ENCODE results near the gene RGS6. TPM values are rescaled to one million over a fixed set of nuclear protein-coding genes. Genes with fewer than 3 reads are reported as not detected.

Gene RGS6
- total RNA-seq, 1 donor from 2014 or later: 0.34 TPM

GRCh38 chr14:72423957-72424356 lies 491.7 kb downstream of the RGS6 start:
- Mint-ChIP-seq H3K36me3 (ENCODE audit: low read depth, unreplicated experiment) (peaks cover 2% of the 10 kb centered on the region), H3K27me3 (ENCODE audit: low read depth, unreplicated experiment) (peaks cover 12% of the 10 kb centered on the region), H3K9me3 (ENCODE audit: unreplicated experiment) (peaks cover 6% of the 10 kb centered on the region), H3K4me1 (ENCODE audit: low read depth, unreplicated experiment) (peaks cover 3% of the 10 kb centered on the region), H3K27ac (ENCODE audit: unreplicated experiment) (no peak overlapping the region), H3K4me3 (ENCODE audit: unreplicated experiment) (no peak overlapping the region)
- H3K79me2 ChIP-seq (ENCODE audit: insufficient read depth, low read length): no peaks in the 10 kb centered on the region
- H3K4me2 ChIP-seq (ENCODE audit: low read length): no peak overlapping the region
- H4K20me1 ChIP-seq (ENCODE audit: insufficient read depth, low read length): no peaks in the 10 kb centered on the region
- H3K27me3 ChIP-seq (ENCODE audit: insufficient read depth, low read length): peaks cover 5% of the 10 kb centered on the region
- FAIRE-seq: no peak
- H3K36me3 ChIP-seq (ENCODE audit: insufficient read depth, low read length): no peaks in the 10 kb centered on the region
- H3K4me3 ChIP-seq (ENCODE audit: insufficient read depth, low read depth, low read length): no peak overlapping the region
- H3K9me3 ChIP-seq (ENCODE audit: insufficient read depth, low read depth, low read length): peaks cover 6% of the 10 kb centered on the region
- DNase-seq (ENCODE audit: low read depth): no peak
- no peak overlapping the region for H3K27ac ChIP-seq (ENCODE audit: low read depth, low read length)
- no peak for TF ChIP-seq EZH2 (IDR thresholded peaks at IDR 0.05; ENCODE audit: insufficient read depth, low read length)
- TF ChIP-seq CTCF (IDR thresholded peaks at IDR 0.05; ENCODE audit: insufficient read depth, low read depth, low read length): no peak
- H3K4me1 ChIP-seq (ENCODE audit: insufficient read depth, low read length): no peaks in the 10 kb centered on the region
- no peak overlapping the region for H3K9ac ChIP-seq (ENCODE audit: low read length)
- no peak overlapping the region for H2AFZ ChIP-seq (ENCODE audit: low read depth, low read length)

GRCh38 chr14:72430457-72430856 lies 498.2 kb downstream of the RGS6 start:
- no peak overlapping the region for H3K4me3 Mint-ChIP-seq (ENCODE audit: unreplicated experiment)
- H3K36me3 Mint-ChIP-seq (ENCODE audit: low read depth, unreplicated experiment): peaks cover 2% of the 10 kb centered on the region
- peaks cover 10% of the 10 kb centered on the region for H3K4me1 Mint-ChIP-seq (ENCODE audit: low read depth, unreplicated experiment)
- no peak overlapping the region for H3K27ac Mint-ChIP-seq (ENCODE audit: unreplicated experiment)
- TF ChIP-seq EZH2 (IDR thresholded peaks at IDR 0.05; ENCODE audit: insufficient read depth, low read length) (no peak), CTCF (IDR thresholded peaks at IDR 0.05; ENCODE audit: insufficient read depth, low read depth, low read length) (no peak)
- Histone ChIP-seq H4K20me1 (ENCODE audit: insufficient read depth, low read length) (no peaks in the 10 kb centered on the region), H3K4me3 (ENCODE audit: insufficient read depth, low read depth, low read length) (no peak overlapping the region), H2AFZ (ENCODE audit: low read depth, low read length) (no peak overlapping the region), H3K36me3 (ENCODE audit: insufficient read depth, low read length) (no peaks in the 10 kb centered on the region), H3K4me1 (ENCODE audit: insufficient read depth, low read length) (peaks cover 2% of the 10 kb centered on the region), H3K4me2 (ENCODE audit: low read length) (no peak overlapping the region), H3K9ac (ENCODE audit: low read length) (no peak overlapping the region), H3K79me2 (ENCODE audit: insufficient read depth, low read length) (no peaks in the 10 kb centered on the region), H3K9me3 (ENCODE audit: insufficient read depth, low read depth, low read length) (peaks cover 6% of the 10 kb centered on the region), H3K27ac (ENCODE audit: low read depth, low read length) (no peak overlapping the region), H3K27me3 (ENCODE audit: insufficient read depth, low read length) (peaks cover 8% of the 10 kb centered on the region)
- peaks cover 13% of the 10 kb centered on the region for H3K27me3 Mint-ChIP-seq (ENCODE audit: low read depth, unreplicated experiment)
- DNase-seq (ENCODE audit: low read depth) (no peak), FAIRE-seq (no peak)
- H3K9me3 Mint-ChIP-seq (ENCODE audit: unreplicated experiment): peaks cover 12% of the 10 kb centered on the region

- no peak overlapping the region for H3K4me3 Mint-ChIP-seq (ENCODE audit: unreplicated experiment)
- no peak overlapping the region for H3K4me2 ChIP-seq (ENCODE audit: low read length)
- peaks cover 2% of the 10 kb centered on the region for H3K4me1 ChIP-seq (ENCODE audit: insufficient read depth, low read length)
- H3K9me3 ChIP-seq (ENCODE audit: insufficient read depth, low read depth, low read length): peaks cover 1% of the 10 kb centered on the region
- no peaks in the 10 kb centered on the region for H4K20me1 ChIP-seq (ENCODE audit: insufficient read depth, low read length)
- H2AFZ ChIP-seq (ENCODE audit: low read depth, low read length): no peak overlapping the region
- H3K4me3 ChIP-seq (ENCODE audit: insufficient read depth, low read depth, low read length): no peak overlapping the region
- no peak overlapping the region for H3K27ac Mint-ChIP-seq (ENCODE audit: unreplicated experiment)
- peaks cover 10% of the 10 kb centered on the region for H3K27me3 Mint-ChIP-seq (ENCODE audit: low read depth, unreplicated experiment)
- H3K9me3 Mint-ChIP-seq (ENCODE audit: unreplicated experiment): peaks cover 12% of the 10 kb centered on the region
- FAIRE-seq: no peak
- H3K79me2 ChIP-seq (ENCODE audit: insufficient read depth, low read length): no peaks in the 10 kb centered on the region
- H3K36me3 ChIP-seq (ENCODE audit: insufficient read depth, low read length): no peaks in the 10 kb centered on the region
- H3K27ac ChIP-seq (ENCODE audit: low read depth, low read length): no peak overlapping the region
- peaks cover 8% of the 10 kb centered on the region for H3K27me3 ChIP-seq (ENCODE audit: insufficient read depth, low read length)
- TF ChIP-seq EZH2 (IDR thresholded peaks at IDR 0.05; ENCODE audit: insufficient read depth, low read length): no peak
- no peak for TF ChIP-seq CTCF (IDR thresholded peaks at IDR 0.05; ENCODE audit: insufficient read depth, low read depth, low read length)
- peaks cover 1% of the 10 kb centered on the region for H3K36me3 Mint-ChIP-seq (ENCODE audit: low read depth, unreplicated experiment)
- H3K9ac ChIP-seq (ENCODE audit: low read length): no peak overlapping the region
- peaks cover 15% of the 10 kb centered on the region for H3K4me1 Mint-ChIP-seq (ENCODE audit: low read depth, unreplicated experiment)
- DNase-seq (ENCODE audit: low read depth): no peak
These were observed 500.5 kb downstream of the RGS6 start for GRCh38 chr14:72432748-72433147.

Measured in astrocyte (in vitro differentiated cells and primary cell).